ENCODE data around the gene IHH. TPM values are rescaled to one million over a fixed set of nuclear protein-coding genes. Genes with fewer than 3 reads are reported as not detected.

Gene IHH
- 0.20 TPM in 1 of 2 replicates, not detected in the other for total RNA-seq

- intact Hi-C loops (cut with micrococcal nuclease), result no loop called here
Observed at GRCh38 chr2:219060821-219061791, at the start of gene IHH. Gene IHH (minus strand): TSS chr2:219060921. CDS start chr2:219060467, 454 bp downstream.

- intact Hi-C loops (cut with micrococcal nuclease), result no loop called here
Observed at GRCh38 chr2:219109471-219109870, 48.8 kb upstream of the IHH start.

- intact Hi-C loops (cut with micrococcal nuclease), result no loop called here
Observed at GRCh38 chr2:219107758-219108157, 47.0 kb upstream of the IHH start.

- intact Hi-C loops (cut with micrococcal nuclease), result no loop called here
Observed at GRCh38 chr2:219106251-219106650, 45.5 kb upstream of the IHH start.

GRCh38 chr2:219104107-219105035 lies 43.6 kb upstream of the IHH start:
- intact Hi-C loops (cut with micrococcal nuclease), result loop anchor here (5.0 kb wide), 1 partner anchor 47 kb away; no protein-coding TSS in a partner anchor

- intact Hi-C loops (cut with micrococcal nuclease), result no loop called here
Observed at GRCh38 chr2:219099329-219099728, 38.6 kb upstream of the IHH start.

GRCh38 chr2:219095406-219095935 lies 34.8 kb upstream of the IHH start:
- intact Hi-C loops (cut with micrococcal nuclease), result no loop called here

- intact Hi-C loops (cut with micrococcal nuclease), result no loop called here
Observed at GRCh38 chr2:219094171-219094570, 33.5 kb upstream of the IHH start.

- intact Hi-C loops (cut with micrococcal nuclease), result no loop called here
Observed at GRCh38 chr2:219090436-219091299, 29.9 kb upstream of the IHH start.

- intact Hi-C loops (cut with micrococcal nuclease), result no loop called here
Observed at GRCh38 chr2:219089330-219089729, 28.6 kb upstream of the IHH start.

GRCh38 chr2:219087848-219088247 lies 27.1 kb upstream of the IHH start:
- intact Hi-C loops (cut with micrococcal nuclease), result no loop called here

- intact Hi-C loops (cut with micrococcal nuclease), result no loop called here
Observed at GRCh38 chr2:219087361-219087760, 26.6 kb upstream of the IHH start.

GRCh38 chr2:219086196-219086595 lies 25.5 kb upstream of the IHH start:
- intact Hi-C loops (cut with micrococcal nuclease), result no loop called here

GRCh38 chr2:219084791-219085190 lies 24.1 kb upstream of the IHH start:
- intact Hi-C loops (cut with micrococcal nuclease), result no loop called here

GRCh38 chr2:219082332-219082958 lies 21.7 kb upstream of the IHH start:
- intact Hi-C loops (cut with micrococcal nuclease), result no loop called here

- intact Hi-C loops (cut with micrococcal nuclease), result no loop called here
Observed at GRCh38 chr2:219081701-219082331, 21.1 kb upstream of the IHH start.

- intact Hi-C loops (cut with micrococcal nuclease), result no loop called here
Observed at GRCh38 chr2:219081096-219081495, 20.4 kb upstream of the IHH start.

GRCh38 chr2:219079417-219079816 lies 18.7 kb upstream of the IHH start:
- intact Hi-C loops (cut with micrococcal nuclease), result no loop called here

GRCh38 chr2:219078951-219079350 lies 18.2 kb upstream of the IHH start:
- intact Hi-C loops (cut with micrococcal nuclease), result no loop called here

- intact Hi-C loops (cut with micrococcal nuclease), result no loop called here
Observed at GRCh38 chr2:219078126-219078525, 17.4 kb upstream of the IHH start.

All from T-helper 2 cell treated with Interferon-gamma antibody and Interleukin-4, amounts not matched to agents 100 ng/mL and 5 ng/mL, for 36 hours (primary cell).